Measurements from ENCODE around the gene C19orf44. TPM values are rescaled to one million over a fixed set of nuclear protein-coding genes. Genes with fewer than 3 reads are reported as not detected.

C19orf44 gene
- total RNA-seq, 2 experiments from 2014 or later, result 6.8 to 7.6 TPM

- Histone ChIP-seq H3K4me1 (ENCODE audit: insufficient read depth, low read length, poor library complexity, severe bottlenecking) (no peaks in the 10 kb centered on the region), H2AFZ (ENCODE audit: low read length) (no peak overlapping the region), H3K4me2 (ENCODE audit: low read length) (no peak overlapping the region), H3K79me2 (ENCODE audit: insufficient read depth, low read depth, low read length) (no peaks in the 10 kb centered on the region), H3K9me3 (ENCODE audit: low read length) (no peaks in the 10 kb centered on the region), H3K4me3 (ENCODE audit: low read depth, low read length, poor library complexity, severe bottlenecking) (no peak overlapping the region), H4K20me1 (ENCODE audit: insufficient read depth, low read length) (no peaks in the 10 kb centered on the region), H3K27ac (ENCODE audit: low read depth, low read length, poor library complexity, severe bottlenecking) (no peak overlapping the region), H3K9me2 (ENCODE audit: insufficient read depth, low read length) (no peaks in the 10 kb centered on the region), H3K36me3 (ENCODE audit: insufficient read depth, low read length) (peaks cover 96% of the 10 kb centered on the region)
- TF ChIP-seq CTCF (conservative IDR thresholded peaks at IDR 0.05; ENCODE audit: low read length), result no peak
- TF ChIP-seq EZH2phosphoT487 (IDR thresholded peaks at IDR 0.05; ENCODE audit: borderline replicate concordance, low read depth, low read length), result no peak
- no peak for DNase-seq (ENCODE audit: low spot score)
- CTCF ChIA-PET (ENCODE audit: unreplicated experiment), result no interaction called here
- intact Hi-C loops (cut with micrococcal nuclease; ENCODE audit: unreplicated experiment), result no loop called here
- POLR2A ChIA-PET, result interaction anchor here (0.7 kb wide), 1 partner anchor 67 kb away, joined by 3 read pairs; no protein-coding TSS in a partner anchor
- no TSS peak for BruUV-seq (replicated peaks)
Observed at GRCh38 chr19:16524991-16525734, 29.0 kb downstream of the C19orf44 start.

GRCh38 chr19:16525751-16526481 lies 29.7 kb downstream of the C19orf44 start:
- H3K9me3 ChIP-seq (ENCODE audit: low read length), result no peaks in the 10 kb centered on the region
- BruUV-seq (replicated peaks), result no TSS peak
- no peak for DNase-seq (ENCODE audit: low spot score)
- ChIA-PET POLR2A (no interaction called here), CTCF (ENCODE audit: unreplicated experiment) (no interaction called here)
- H3K36me3 ChIP-seq (ENCODE audit: insufficient read depth, low read length), result peaks cover 96% of the 10 kb centered on the region
- H2AFZ ChIP-seq (ENCODE audit: low read length), result no peak overlapping the region
- intact Hi-C loops (cut with micrococcal nuclease; ENCODE audit: unreplicated experiment), result no loop called here
- TF ChIP-seq EZH2phosphoT487 (IDR thresholded peaks at IDR 0.05; ENCODE audit: borderline replicate concordance, low read depth, low read length) (no peak), CTCF (conservative IDR thresholded peaks at IDR 0.05; ENCODE audit: low read length) (no peak)
- no peaks in the 10 kb centered on the region for H3K79me2 ChIP-seq (ENCODE audit: insufficient read depth, low read depth, low read length)
- no peak overlapping the region for H3K4me2 ChIP-seq (ENCODE audit: low read length)
- no peaks in the 10 kb centered on the region for H3K4me1 ChIP-seq (ENCODE audit: insufficient read depth, low read length, poor library complexity, severe bottlenecking)
- no peaks in the 10 kb centered on the region for H4K20me1 ChIP-seq (ENCODE audit: insufficient read depth, low read length)
- H3K4me3 ChIP-seq (ENCODE audit: low read depth, low read length, poor library complexity, severe bottlenecking), result no peak overlapping the region
- no peak overlapping the region for H3K27ac ChIP-seq (ENCODE audit: low read depth, low read length, poor library complexity, severe bottlenecking)
- no peaks in the 10 kb centered on the region for H3K9me2 ChIP-seq (ENCODE audit: insufficient read depth, low read length)
